ENCODE results near the gene CEP83. TPM values are rescaled to one million over a fixed set of nuclear protein-coding genes. Genes with fewer than 3 reads are reported as not detected.

The CEP83 gene
- total and polyA plus RNA-seq, 9 of the 15 experiments (the other 6 are each of a cell fraction or from before 2014, with no cell fraction given): 5.3 to 40.5 (median 31.3) TPM

DNA sequence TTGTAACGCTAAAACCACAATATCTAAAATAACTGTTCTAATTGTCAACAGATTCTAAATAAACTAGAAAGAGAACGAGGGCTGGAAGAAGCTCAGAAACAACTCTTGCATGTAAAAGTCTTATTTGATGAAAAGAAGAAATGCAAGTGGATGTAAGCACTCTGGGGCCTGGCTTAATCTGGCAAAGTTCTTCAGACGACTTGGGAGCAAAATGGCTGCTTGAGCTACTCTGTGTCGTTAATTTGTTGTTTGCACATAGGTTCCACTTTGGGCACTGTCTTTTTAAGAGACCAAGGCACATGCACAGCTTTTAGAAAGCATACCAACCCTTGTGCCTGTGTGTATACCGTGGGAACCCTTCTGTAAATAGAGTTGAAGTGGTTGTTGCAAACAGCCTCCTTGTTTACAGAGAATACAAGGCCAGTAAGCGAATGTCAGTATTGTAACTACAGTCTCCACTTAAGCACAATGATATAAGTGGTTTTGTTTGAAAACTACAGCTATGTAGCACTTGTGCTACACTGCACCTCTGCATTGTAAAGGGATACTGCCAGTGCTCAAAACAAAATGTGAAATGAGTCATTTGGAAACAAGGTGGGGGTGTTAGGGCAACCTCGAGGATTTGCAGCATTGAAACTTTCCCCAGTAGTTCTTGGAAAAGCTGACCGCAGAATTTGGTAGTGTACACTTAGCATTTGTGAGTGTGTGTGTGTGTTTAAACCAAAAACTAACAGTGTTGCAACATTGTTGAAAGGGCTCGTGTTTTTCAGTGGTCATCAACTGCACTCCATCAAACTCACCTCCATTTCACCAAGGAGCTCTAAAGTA, 154.3 kb downstream of the CEP83 start:
- Histone ChIP-seq H3K27ac (ENCODE audit: extremely low read depth, low read depth, low read length) (no peak overlapping the region), H3K9ac (ENCODE audit: insufficient read depth in 1 of 2, low read depth in 2 of 2, low read length in 2 of 2) (no peak overlapping the region), H3K4me1 (replicated peaks in 1 of 2; ENCODE audit: control insufficient read depth in 2 of 2, insufficient read depth in 2 of 2, low read length in 2 of 2) (no peaks in the 10 kb centered on the region), H3K27me3 (ENCODE audit: control insufficient read depth in 2 of 2, insufficient read depth in 2 of 2, low read length in 2 of 2) (no peaks in the 10 kb centered on the region), H4K20me1 (replicated peaks; ENCODE audit: control insufficient read depth, insufficient read depth, low read length) (no peaks in the 10 kb centered on the region), H3K9me3 (replicated peaks; ENCODE audit: control insufficient read depth, insufficient read depth, low read depth, low read length) (no peaks in the 10 kb centered on the region), H3K36me3 (ENCODE audit: control insufficient read depth, insufficient read depth, low read length) (peaks cover 66% of the 10 kb centered on the region), H3K4me2 (ENCODE audit: insufficient read depth, low read length) (no peak overlapping the region), H3K9me1 (ENCODE audit: control insufficient read depth, insufficient read depth, low read length) (no peaks in the 10 kb centered on the region), H2AFZ (ENCODE audit: low read depth, low read length) (no peak overlapping the region), H3K79me2 (ENCODE audit: control insufficient read depth, insufficient read depth, low read length) (no peaks in the 10 kb centered on the region), H3K4me3 (no peak overlapping the region)
- in situ Hi-C loops (cut with MboI): no loop called here
- ATAC-seq (no peak), FAIRE-seq (no peak), DNase-seq (ENCODE audit: extremely low read depth in 1 of 4, low spot score in 3 of 4) (peak in 1 of 4 experiments; percentile 7)
- no TSS peak for BruUV-seq (replicated peaks)
- intact Hi-C loops (cut with micrococcal nuclease): loop anchor here (10.0 kb wide), 1 partner anchor 229 kb away; no protein-coding TSS in a partner anchor
- WGBS (ENCODE audit: insufficient coverage, low coverage, missing lambda C conversion rate): 88% methylated on average over 9 of the region's 9 CpGs
- TF ChIP-seq MTA1 (IDR thresholded peaks at IDR 0.05; ENCODE audit: borderline replicate concordance) (no peak), MTF1 (CRISPR knock-in tag; IDR thresholded peaks at IDR 0.05; ENCODE audit: borderline replicate concordance) (no peak), BRD4 (IDR thresholded peaks at IDR 0.05) (no peak), NCOA4 (IDR thresholded peaks at IDR 0.05; ENCODE audit: partially characterized antibody) (no peak), TAF9B (IDR thresholded peaks at IDR 0.05; ENCODE audit: partially characterized antibody) (no peak), POLR2G (IDR thresholded peaks at IDR 0.05; ENCODE audit: low read depth, low read length) (no peak)
- TF ChIP-seq, protein P1, sequence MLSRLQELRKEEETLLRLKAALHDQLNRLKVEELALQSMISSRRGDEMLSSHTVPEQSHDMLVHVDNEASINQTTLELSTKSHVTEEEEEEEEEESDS (CRISPR knock-in tag; IDR thresholded peaks at IDR 0.05): no peak
- POLR2A ChIA-PET: interaction anchor here (0.6 to 1.5 kb wide), 2 partner anchors 15 to 43 kb away, joined by 3 read pairs; no protein-coding TSS in a partner anchor
- CTCF ChIA-PET (ENCODE audit: low intra/inter-chr PET ratio): no interaction called here

Measured in K562 (cell line).